ENCODE results near the gene SCMH1. TPM values are rescaled to one million over a fixed set of nuclear protein-coding genes. Genes with fewer than 3 reads are reported as not detected.

Gene SCMH1
- total and polyA plus RNA-seq, 7 donors: 16.2 to 39.4 (median 28.3) TPM

DNA sequence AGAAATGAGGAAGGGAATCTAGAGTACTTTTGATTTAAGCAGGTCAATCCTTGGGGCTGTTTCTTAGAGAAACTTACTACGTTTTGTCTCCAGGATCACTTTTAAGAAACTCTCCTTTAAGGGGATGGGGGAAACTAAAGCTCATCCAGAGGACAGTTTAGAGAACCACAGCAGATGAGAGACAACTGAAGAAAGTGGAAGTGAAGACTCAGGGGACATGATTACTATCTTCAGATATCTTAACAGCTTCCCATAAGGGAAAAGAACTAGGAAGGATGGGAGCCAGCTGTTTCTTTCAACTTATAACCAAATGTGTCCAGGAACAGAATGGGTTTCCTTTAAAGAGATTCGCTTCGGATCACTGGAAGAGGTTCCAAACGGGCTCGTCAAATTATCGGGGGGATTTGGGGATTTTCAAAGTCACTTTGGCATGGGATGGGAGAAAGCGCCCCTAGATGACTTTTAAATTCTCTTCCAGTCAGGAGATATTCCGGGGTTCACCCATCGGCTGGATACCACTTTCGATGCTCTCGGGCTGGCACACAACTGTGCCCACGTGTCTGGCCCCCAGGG is 1.2 kb downstream of the SCMH1 start:
- Histone ChIP-seq H3K4me1 (peaks cover 15% of the 10 kb centered on the region), H3K9me3 (no peaks in the 10 kb centered on the region), H3K4me3 (peak overlapping the region; percentile 96), H3K27me3 (ENCODE audit: insufficient read depth in 3 of 3, low read length in 2 of 3) (no peaks in the 10 kb centered on the region), H3K36me3 (ENCODE audit: insufficient read depth in 1 of 2, low read depth in 1 of 2) (no peaks in the 10 kb centered on the region), H3K27ac (peak overlapping the region; percentile 94)
- ATAC-seq: no peak
- 12 to 20% (median 14%) methylated on average over 12 of the region's 12 CpGs for WGBS, 3 donors
- TF ChIP-seq, protein P1, sequence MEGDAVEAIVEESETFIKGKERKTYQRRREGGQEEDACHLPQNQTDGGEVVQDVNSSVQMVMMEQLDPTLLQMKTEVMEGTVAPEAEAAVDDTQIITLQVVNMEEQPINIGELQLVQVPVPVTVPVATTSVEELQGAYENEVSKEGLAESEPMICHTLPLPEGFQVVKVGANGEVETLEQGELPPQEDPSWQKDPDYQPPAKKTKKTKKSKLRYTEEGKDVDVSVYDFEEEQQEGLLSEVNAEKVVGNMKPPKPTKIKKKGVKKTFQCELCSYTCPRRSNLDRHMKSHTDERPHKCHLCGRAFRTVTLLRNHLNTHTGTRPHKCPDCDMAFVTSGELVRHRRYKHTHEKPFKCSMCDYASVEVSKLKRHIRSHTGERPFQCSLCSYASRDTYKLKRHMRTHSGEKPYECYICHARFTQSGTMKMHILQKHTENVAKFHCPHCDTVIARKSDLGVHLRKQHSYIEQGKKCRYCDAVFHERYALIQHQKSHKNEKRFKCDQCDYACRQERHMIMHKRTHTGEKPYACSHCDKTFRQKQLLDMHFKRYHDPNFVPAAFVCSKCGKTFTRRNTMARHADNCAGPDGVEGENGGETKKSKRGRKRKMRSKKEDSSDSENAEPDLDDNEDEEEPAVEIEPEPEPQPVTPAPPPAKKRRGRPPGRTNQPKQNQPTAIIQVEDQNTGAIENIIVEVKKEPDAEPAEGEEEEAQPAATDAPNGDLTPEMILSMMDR (IDR thresholded peaks at IDR 0.05): no peak
- intact Hi-C loops (cut with DNase I): no loop called here
- DNase-seq: no peak

DNA sequence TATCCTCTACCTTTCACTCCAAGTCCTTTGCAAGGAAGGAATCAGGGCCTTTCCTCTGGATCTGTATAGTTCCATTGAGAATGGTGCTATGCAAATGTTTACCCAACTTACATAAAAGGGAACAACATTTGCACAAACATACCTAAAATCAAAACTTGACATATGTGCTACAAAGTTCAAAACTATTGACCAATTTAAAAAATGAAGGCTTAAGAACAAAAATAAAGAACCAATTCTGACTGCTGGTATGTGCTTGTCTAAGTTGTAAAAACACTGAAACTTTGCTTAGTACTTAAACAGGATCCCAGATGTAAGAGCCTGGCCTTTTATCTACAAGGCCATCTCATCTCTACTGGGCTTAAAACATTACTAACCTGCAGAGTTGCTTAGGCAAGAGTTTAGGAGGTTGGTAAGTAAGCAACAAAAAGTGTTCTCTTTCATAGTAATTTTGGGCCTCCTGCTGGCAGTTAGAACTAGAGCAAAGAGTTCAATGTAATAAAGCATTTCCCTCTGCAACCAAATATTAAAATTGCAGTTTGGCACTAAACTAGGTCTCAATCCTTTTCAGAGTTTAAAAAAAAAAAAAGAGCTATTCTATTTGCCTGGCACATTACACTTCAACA is 2.0 kb downstream of the SCMH1 start:
- Histone ChIP-seq H3K36me3 (ENCODE audit: insufficient read depth in 1 of 2, low read depth in 1 of 2) (no peaks in the 10 kb centered on the region), H3K4me1 (peaks cover 15% of the 10 kb centered on the region), H3K9me3 (no peaks in the 10 kb centered on the region), H3K27me3 (ENCODE audit: insufficient read depth in 3 of 3, low read length in 2 of 3) (no peaks in the 10 kb centered on the region), H3K27ac (peak overlapping the region; percentile 94), H3K4me3 (peak overlapping the region; percentile 96)
- intact Hi-C loops (cut with DNase I): loop anchor here in 1 of 2 donors (10.0 kb wide), 2 partner anchors 135 to 225 kb away; no protein-coding TSS in a partner anchor
- TF ChIP-seq, protein P1 (IDR thresholded peaks at IDR 0.05): no peak
- ATAC-seq: no peak
- no peak for DNase-seq

DNA sequence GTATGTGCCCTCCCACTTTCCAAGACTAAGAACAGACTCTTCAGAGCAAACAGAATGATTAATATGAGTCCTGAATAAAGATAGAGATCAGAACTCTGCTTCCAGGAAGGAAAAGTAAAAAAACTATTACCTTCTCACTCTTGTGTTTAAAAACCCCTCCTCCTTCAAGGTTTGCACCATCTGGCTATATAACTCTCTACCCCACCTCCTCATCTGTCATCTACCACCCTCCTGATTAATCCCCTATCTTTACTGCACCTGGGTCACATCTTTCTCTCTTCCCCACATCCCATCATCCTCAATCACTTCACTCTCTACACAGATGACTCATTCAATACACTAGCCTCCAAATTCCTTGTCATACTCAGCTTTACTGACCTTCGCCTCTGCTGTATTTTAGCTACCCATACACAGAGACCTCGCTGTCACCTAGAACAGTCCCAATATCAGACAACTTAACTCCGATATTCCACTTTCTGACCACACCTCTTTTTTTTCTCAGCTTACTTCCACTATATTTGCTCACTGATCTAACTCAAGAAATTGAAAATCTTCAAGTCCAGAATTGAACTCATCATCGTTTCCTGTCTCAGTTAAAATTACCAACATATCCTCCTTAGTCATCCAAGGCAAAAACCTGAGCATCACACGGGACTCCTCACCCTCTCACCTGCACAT is 3.7 kb downstream of the SCMH1 start:
- no peak overlapping the region for H3K27ac ChIP-seq
- intact Hi-C loops (cut with DNase I): loop anchor here in 1 of 2 donors (10.0 kb wide), 2 partner anchors 134 to 224 kb away; no protein-coding TSS in a partner anchor

DNA sequence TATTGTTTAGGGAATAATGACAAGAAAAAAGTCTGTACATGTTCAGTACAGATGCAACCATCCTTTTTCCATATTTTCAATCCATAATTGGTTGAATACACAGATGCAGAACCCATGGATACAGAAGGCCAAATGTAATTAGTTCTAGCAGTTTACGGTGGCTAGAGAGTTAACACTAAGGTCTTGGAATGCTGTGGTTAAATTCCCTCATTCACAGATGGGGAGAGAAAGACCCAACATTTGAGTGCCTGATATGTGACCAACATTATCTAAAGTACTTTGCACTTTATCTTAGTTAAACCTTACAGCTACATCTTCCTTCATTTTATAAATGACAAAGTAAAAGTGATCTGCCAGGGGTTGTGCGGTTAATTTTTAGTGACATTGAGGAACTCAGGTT is 5.3 kb downstream of the SCMH1 start:
- no peak overlapping the region for H3K27ac ChIP-seq
- intact Hi-C loops (cut with DNase I): loop anchor here in 1 of 2 donors (10.0 kb wide), 2 partner anchors 132 to 222 kb away; no protein-coding TSS in a partner anchor

More for the DNA sequence above, 3.7 kb downstream of the SCMH1 start:
- DNase-seq (no peak), ATAC-seq (peak in 1 of 4 donors; percentile 23)
- no peaks in the 10 kb centered on the region for H3K9me3 ChIP-seq
- 76 to 83% (median 79%) methylated on average over 5 of the region's 5 CpGs for WGBS, 3 donors
- H3K27me3 ChIP-seq (ENCODE audit: insufficient read depth in 3 of 3, low read length in 2 of 3): no peaks in the 10 kb centered on the region
- H3K4me1 ChIP-seq: peaks cover 25% of the 10 kb centered on the region
- TF ChIP-seq, protein P1 (IDR thresholded peaks at IDR 0.05): no peak
- no peaks in the 10 kb centered on the region for H3K36me3 ChIP-seq (ENCODE audit: insufficient read depth in 1 of 2, low read depth in 1 of 2)
- H3K4me3 ChIP-seq: no peak overlapping the region

More for the DNA sequence above, 5.3 kb downstream of the SCMH1 start:
- Histone ChIP-seq H3K36me3 (ENCODE audit: insufficient read depth in 1 of 2, low read depth in 1 of 2) (no peaks in the 10 kb centered on the region), H3K27me3 (ENCODE audit: insufficient read depth in 3 of 3, low read length in 2 of 3) (no peaks in the 10 kb centered on the region), H3K4me1 (peaks cover 25% of the 10 kb centered on the region), H3K4me3 (no peak overlapping the region), H3K9me3 (no peaks in the 10 kb centered on the region)
- 64 to 86% (median 74%) methylated on average over 2 of the region's 2 CpGs for WGBS, 3 donors
- ATAC-seq: no peak
- DNase-seq: no peak
- TF ChIP-seq, protein P1 (IDR thresholded peaks at IDR 0.05): no peak

Measured in psoas muscle (tissue), 8 donors.